Measurements from ENCODE around the gene LGALS9B.
"Not testable (repeated sequence)": the region's sequence is repeated elsewhere in the genome, so short reads cannot be mapped to it uniquely, and the experiment has no call there.

GRCh38 chr17:20446895-20447294, 20.4 kb downstream of the LGALS9B start:
- TF ChIP-seq EGR1 (IDR thresholded peaks at IDR 0.05; ENCODE audit: borderline replicate concordance, low read depth, low read length); YY1 (IDR thresholded peaks at IDR 0.05; ENCODE audit: low read depth, low read length); BCL11A (IDR thresholded peaks at IDR 0.05; ENCODE audit: low read depth in 2 of 2, low read length in 2 of 2); EZH2 (IDR thresholded peaks at IDR 0.05; ENCODE audit: low read depth, low read length, severe bottlenecking); SRF (IDR thresholded peaks at IDR 0.05; ENCODE audit: low read depth, low read length); CBX8 (IDR thresholded peaks at IDR 0.05; ENCODE audit: borderline replicate concordance, low read depth, low read length); MAX (IDR thresholded peaks at IDR 0.05): not testable (repeated sequence)
- peak; percentile 16 to 44 (median 26); a peak in 3 of 4 replicates for TF ChIP-seq CTCF (IDR thresholded peaks at IDR 0.05; ENCODE audit: control extremely low read depth in 1 of 3, insufficient read depth in 1 of 3, low read depth in 1 of 3, low read length in 3 of 3)
- TF ChIP-seq RAD21 (IDR thresholded peaks at IDR 0.05 in 1 of 2, conservative IDR thresholded peaks at IDR 0.05 in 1 of 2; ENCODE audit: low read depth in 2 of 2, low read length in 2 of 2): peak; percentile 47 to 53
